GM23248 (cell line): ENCODE measurements around the gene PPP2R5B. TPM values are rescaled to one million over a fixed set of nuclear protein-coding genes. Genes with fewer than 3 reads are reported as not detected.

Experiments
- DNase-seq: peaks from one replicate; pipeline ENCODE4 v3.0.0-alpha.2; 2015
- H2AFZ ChIP-seq: fragments of 200-600 bp; sonication (generic); 2 replicates; pipeline ENCODE4 v1.6.1; 2016; ENCODE audit warnings: antibody characterized with exemption
- H3F3A ChIP-seq: fragments of 200-600 bp; sonication (generic); 2 replicates; pipeline ENCODE4 v1.6.1; 2016; ENCODE audit warnings: mild to moderate bottlenecking, antibody characterized with exemption, mixed run types; ENCODE audit not compliant: insufficient read depth
- H3K27ac ChIP-seq: fragments of 200-600 bp; sonication (generic); 2 replicates; pipeline ENCODE4 v1.5.1; 2016; ENCODE audit warnings: mild to moderate bottlenecking
- H3K27me3 ChIP-seq: fragments of 200-600 bp; sonication (generic); replicated peaks from 2 replicates; pipeline ENCODE4 v1.6.1; 2016; ENCODE audit warnings: mild to moderate bottlenecking; ENCODE audit not compliant: insufficient read depth
- H3K36me3 ChIP-seq: fragments of 200-600 bp; sonication (generic); 2 replicates; pipeline ENCODE4 v1.6.1; 2016; ENCODE audit warnings: low read depth, mild to moderate bottlenecking
- H3K4me1 ChIP-seq: fragments of 200-600 bp; sonication (generic); 2 replicates; pipeline ENCODE4 v1.6.1; 2016; ENCODE audit warnings: mild to moderate bottlenecking; ENCODE audit not compliant: insufficient read depth
- H3K4me2 ChIP-seq: fragments of 200-600 bp; sonication (generic); one replicate; pipeline ENCODE4 v1.6.1; 2016; ENCODE audit warnings: mild to moderate bottlenecking; ENCODE audit not compliant: unreplicated experiment
- H3K4me3 ChIP-seq: fragments of 200-600 bp; sonication (generic); 2 replicates; pipeline ENCODE4 v1.5.1; 2016; ENCODE audit warnings: mild to moderate bottlenecking
- H3K79me2 ChIP-seq: fragments of 200-600 bp; sonication (generic); 2 replicates; pipeline ENCODE4 v1.6.1; 2016; ENCODE audit warnings: mild to moderate bottlenecking; ENCODE audit not compliant: insufficient read depth
- H3K9ac ChIP-seq: fragments of 200-600 bp; sonication (generic); 2 replicates; pipeline ENCODE4 v1.6.1; 2016; ENCODE audit warnings: mild to moderate bottlenecking
- H3K9me2 ChIP-seq: fragments of 200-600 bp; sonication (generic); 2 replicates; pipeline ENCODE4 v1.6.1; 2016; ENCODE audit warnings: mixed run types, mild to moderate bottlenecking, moderate library complexity; ENCODE audit not compliant: insufficient read depth
- H3K9me3 ChIP-seq: fragments of 200-600 bp; sonication (generic); one replicate; pipeline ENCODE4 v1.6.1; 2017; ENCODE audit warnings: low read depth
- H4K20me1 ChIP-seq: fragments of 200-600 bp; sonication (generic); 2 replicates; pipeline ENCODE4 v1.6.0; 2016; ENCODE audit not compliant: insufficient read depth
- EZH2 ChIP-seq: fragments of 200-600 bp; sonication (generic); IDR thresholded peaks from 2 replicates; pipeline ENCODE4 v1.6.1; 2018; ENCODE audit warnings: antibody characterized with exemption, mild to moderate bottlenecking; ENCODE audit not compliant: insufficient read depth, poor library complexity, severe bottlenecking
- EZH2phosphoT487 ChIP-seq: fragments of 200-600 bp; sonication (generic); IDR thresholded peaks from 2 replicates; pipeline ENCODE4 v1.6.1; 2018; ENCODE audit warnings: antibody characterized with exemption, moderate library complexity, mild to moderate bottlenecking, low read depth; ENCODE audit not compliant: insufficient read depth
- WGBS, 2 experiments: methylation state at CpG; one replicate each; pipeline ENCODE4 v1.1.6; 2015 to 2017; ENCODE audit warnings: low lambda C conversion rate in 2 of 2, low coverage in 1 of 2; ENCODE audit errors: missing lambda C conversion rate in 2 of 2; 5-methylcytosine and 5-hydroxymethylcytosine counted together
- in situ Hi-C: fragments of 300-500 bp; cut with MboI; formaldehyde crosslinking; loops from 2 replicates; pipeline ENCODE4 v1.15.0; 2020
- polyA plus RNA-seq: library from polyadenylated mRNA; unstranded; fragments of >200 nt; fragmentation: Nextera tagmentation; extraction: Ambion mirVana; gene quantifications from 2 replicates; pipeline ENCODE4 v1.2.1, GENCODE V29; 2016
- total RNA-seq: library from RNA; depleted of rRNA; stranded (reverse); fragments of >200 nt; shearing (Covaris generic); gene quantifications from 2 replicates; pipeline ENCODE4 v1.2.3, GENCODE V29; 2014

Gene PPP2R5B
- total and polyA plus RNA-seq, 2 experiments from 2014 or later = 16.4 to 27.3 TPM

GRCh38 chr11:64891215-64891848, 33.2 kb upstream of the PPP2R5B start:
- Histone ChIP-seq H3K9me3 (no peaks in the 10 kb centered on the region), H3K27me3 (no peaks in the 10 kb centered on the region), H3F3A (peaks cover under 1% of the 10 kb centered on the region), H3K4me1 (no peaks in the 10 kb centered on the region), H4K20me1 (no peaks in the 10 kb centered on the region), H3K27ac (no peak overlapping the region), H3K36me3 (no peaks in the 10 kb centered on the region), H2AFZ (no peak overlapping the region), H3K4me2 (no peak overlapping the region), H3K4me3 (no peak overlapping the region), H3K9ac (no peak overlapping the region), H3K9me2 (no peaks in the 10 kb centered on the region), H3K79me2 (no peaks in the 10 kb centered on the region)
- in situ Hi-C loops = no loop called here
- 93 to 94% methylated on average over 25 of the region's 25 CpGs for WGBS, 2 experiments
- no peak for DNase-seq
- TF ChIP-seq EZH2phosphoT487 (no peak), EZH2 (no peak)

DNA sequence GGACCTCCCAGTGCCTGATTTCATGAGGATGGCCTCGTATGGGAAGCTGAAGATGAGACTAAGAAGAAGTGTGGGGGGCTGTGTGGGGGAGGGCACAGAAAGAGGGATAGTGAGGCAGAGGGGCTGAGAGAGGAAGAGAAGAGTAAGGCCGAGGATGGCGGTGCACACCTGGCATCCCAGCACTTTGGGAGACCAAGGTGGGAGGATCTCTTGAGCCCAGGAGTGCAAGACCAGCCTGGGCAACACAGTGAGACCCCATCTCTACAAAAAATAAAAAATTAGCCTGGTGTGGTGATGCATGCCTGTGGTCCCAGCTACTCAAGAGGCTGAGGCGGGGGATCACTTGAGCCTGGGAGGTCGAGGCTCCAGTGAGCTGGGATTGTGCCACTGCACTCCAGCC, 32.6 kb upstream of the PPP2R5B start:
- H3K27me3 ChIP-seq = no peaks in the 10 kb centered on the region
- H3K27ac ChIP-seq = no peak overlapping the region
- no peaks in the 10 kb centered on the region for H4K20me1 ChIP-seq
- H3K36me3 ChIP-seq = no peaks in the 10 kb centered on the region
- TF ChIP-seq EZH2 (no peak), EZH2phosphoT487 (no peak)
- H3K4me3 ChIP-seq = no peak overlapping the region
- in situ Hi-C loops = no loop called here
- no peaks in the 10 kb centered on the region for H3F3A ChIP-seq
- H2AFZ ChIP-seq = no peak overlapping the region
- WGBS, 2 experiments = 68 to 72% methylated on average over 5 of the region's 5 CpGs
- no peak overlapping the region for H3K9ac ChIP-seq
- no peaks in the 10 kb centered on the region for H3K9me2 ChIP-seq
- H3K79me2 ChIP-seq = no peaks in the 10 kb centered on the region
- H3K4me2 ChIP-seq = no peak overlapping the region
- H3K4me1 ChIP-seq = no peaks in the 10 kb centered on the region
- no peaks in the 10 kb centered on the region for H3K9me3 ChIP-seq
- no peak for DNase-seq

DNA sequence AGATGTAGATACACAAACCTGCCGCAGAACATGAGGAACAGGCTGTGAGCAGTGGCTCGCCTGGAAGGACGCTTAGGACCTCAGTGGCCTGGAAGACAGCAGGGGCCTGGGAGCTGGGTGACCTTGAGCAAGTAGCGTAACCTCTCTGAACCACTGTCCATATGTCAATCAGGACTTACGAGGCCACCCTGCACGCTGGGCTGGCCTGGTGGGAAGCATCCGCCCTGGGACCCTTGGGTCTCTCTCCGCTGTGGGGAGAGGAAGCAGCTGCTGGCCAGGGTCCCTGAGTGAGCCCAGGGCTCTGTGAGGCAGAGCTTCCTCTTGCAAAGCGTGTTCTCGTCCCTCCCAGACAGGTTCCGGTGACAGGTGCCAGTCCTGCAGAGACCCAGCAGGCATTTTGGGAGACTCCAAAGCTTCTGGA, 32.1 kb upstream of the PPP2R5B start:
- Histone ChIP-seq H3K79me2 (no peaks in the 10 kb centered on the region), H3K27me3 (no peaks in the 10 kb centered on the region), H3F3A (no peaks in the 10 kb centered on the region), H3K4me1 (no peaks in the 10 kb centered on the region), H3K9ac (no peak overlapping the region), H2AFZ (no peak overlapping the region), H3K4me3 (no peak overlapping the region), H3K9me2 (no peaks in the 10 kb centered on the region), H3K9me3 (no peaks in the 10 kb centered on the region), H3K27ac (no peak overlapping the region), H4K20me1 (no peaks in the 10 kb centered on the region), H3K4me2 (no peak overlapping the region), H3K36me3 (no peaks in the 10 kb centered on the region)
- in situ Hi-C loops = no loop called here
- WGBS, 2 experiments = 81 to 90% methylated on average over 11 of the region's 11 CpGs
- no peak for TF ChIP-seq EZH2phosphoT487
- TF ChIP-seq EZH2 = no peak
- no peak for DNase-seq

DNA sequence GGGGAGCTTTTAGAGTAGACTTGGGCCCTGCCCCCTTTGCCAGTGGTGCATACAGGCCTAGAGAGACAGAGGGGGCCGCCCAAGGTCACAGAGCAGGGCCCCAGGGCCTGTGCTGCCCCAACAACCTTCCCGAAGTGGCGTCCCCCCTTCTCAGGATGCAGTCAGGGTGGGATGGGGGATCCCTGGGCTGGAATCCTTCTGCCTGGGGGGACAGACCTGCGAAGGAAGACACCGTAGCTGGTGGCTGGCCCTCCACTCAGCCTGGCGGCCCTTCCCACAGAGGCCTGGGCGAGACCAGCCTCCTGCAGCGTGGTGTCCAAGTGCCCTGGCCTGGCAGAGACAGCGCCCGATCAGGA, 31.7 kb upstream of the PPP2R5B start:
- Histone ChIP-seq H3K4me2 (no peak overlapping the region), H3K4me1 (no peaks in the 10 kb centered on the region), H3K9ac (no peak overlapping the region), H2AFZ (no peak overlapping the region), H3K79me2 (no peaks in the 10 kb centered on the region), H3K27ac (no peak overlapping the region), H3K4me3 (no peak overlapping the region), H4K20me1 (no peaks in the 10 kb centered on the region), H3K36me3 (no peaks in the 10 kb centered on the region), H3K9me3 (no peaks in the 10 kb centered on the region), H3K9me2 (no peaks in the 10 kb centered on the region), H3K27me3 (no peaks in the 10 kb centered on the region), H3F3A (no peaks in the 10 kb centered on the region)
- WGBS, 2 experiments = 93 to 94% methylated on average over 10 of the region's 10 CpGs
- no peak for DNase-seq
- in situ Hi-C loops = no loop called here
- TF ChIP-seq EZH2phosphoT487 (no peak), EZH2 (no peak)
